Measurements from ENCODE around the gene SARNP. TPM values are rescaled to one million over a fixed set of nuclear protein-coding genes. Genes with fewer than 3 reads are reported as not detected.
"Not testable (repeated sequence)": the region's sequence is repeated elsewhere in the genome, so short reads cannot be mapped to it uniquely, and the experiment has no call there.

SARNP gene, protein sequence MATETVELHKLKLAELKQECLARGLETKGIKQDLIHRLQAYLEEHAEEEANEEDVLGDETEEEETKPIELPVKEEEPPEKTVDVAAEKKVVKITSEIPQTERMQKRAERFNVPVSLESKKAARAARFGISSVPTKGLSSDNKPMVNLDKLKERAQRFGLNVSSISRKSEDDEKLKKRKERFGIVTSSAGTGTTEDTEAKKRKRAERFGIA
- total RNA-seq: 69.9 and 72.7 TPM in 2 replicates

DNA sequence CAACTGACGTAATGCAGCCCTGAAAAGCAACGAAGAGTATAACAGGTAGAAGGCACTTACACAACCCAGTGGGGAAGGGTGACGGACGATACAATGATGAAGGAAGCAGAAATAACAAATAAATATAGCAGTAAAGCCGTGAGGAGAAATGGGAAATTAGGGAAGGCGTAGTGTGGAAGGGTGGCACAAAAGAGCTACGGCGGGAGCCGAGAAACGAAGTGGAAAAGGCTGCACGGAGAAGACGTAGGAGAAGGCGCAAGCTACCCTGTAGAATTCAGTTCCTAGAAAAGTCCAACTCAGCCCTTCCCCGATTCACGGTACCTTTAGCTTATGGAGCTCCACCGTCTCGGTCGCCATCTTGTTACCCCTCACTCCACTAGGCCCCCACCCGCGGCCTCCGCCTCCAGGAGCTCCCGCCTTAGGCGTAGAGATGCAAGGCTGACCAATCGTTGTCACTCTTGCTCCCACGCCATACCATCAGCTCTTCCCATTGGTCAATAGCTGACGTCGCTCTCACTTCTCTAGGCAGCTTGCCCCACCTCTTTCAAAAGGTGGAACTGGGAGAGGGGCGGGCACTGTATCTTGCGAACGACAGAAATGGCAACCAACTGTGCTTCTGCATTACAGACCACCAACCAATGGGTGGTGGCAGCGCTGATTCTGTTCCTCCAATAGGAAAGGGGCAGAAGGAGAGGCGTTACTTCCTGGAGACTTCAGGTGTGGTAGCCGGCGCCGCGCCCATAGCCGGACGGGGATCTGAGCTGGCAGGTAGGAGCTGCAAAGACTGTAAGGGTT is at the start of gene SARNP, which contains the start of gene ORMDL2:
Gene SARNP, minus strand, starts transcription at position 380 of the 795 bp plus-strand sequence. Its CDS starts 23 bp downstream, at position 357.
Gene ORMDL2, plus strand, starts transcription at position 697 of the 795 bp plus-strand sequence. CDS start 959 bp downstream, outside the sequence.
- intact Hi-C loops (cut with micrococcal nuclease): loop anchor here (1.0 to 5.0 kb wide), 17 partner anchors 12 to 910 kb away; partner anchors contain the start of genes ANKRD52, APOF, ATP5F1B and BLOC1S1

DNA sequence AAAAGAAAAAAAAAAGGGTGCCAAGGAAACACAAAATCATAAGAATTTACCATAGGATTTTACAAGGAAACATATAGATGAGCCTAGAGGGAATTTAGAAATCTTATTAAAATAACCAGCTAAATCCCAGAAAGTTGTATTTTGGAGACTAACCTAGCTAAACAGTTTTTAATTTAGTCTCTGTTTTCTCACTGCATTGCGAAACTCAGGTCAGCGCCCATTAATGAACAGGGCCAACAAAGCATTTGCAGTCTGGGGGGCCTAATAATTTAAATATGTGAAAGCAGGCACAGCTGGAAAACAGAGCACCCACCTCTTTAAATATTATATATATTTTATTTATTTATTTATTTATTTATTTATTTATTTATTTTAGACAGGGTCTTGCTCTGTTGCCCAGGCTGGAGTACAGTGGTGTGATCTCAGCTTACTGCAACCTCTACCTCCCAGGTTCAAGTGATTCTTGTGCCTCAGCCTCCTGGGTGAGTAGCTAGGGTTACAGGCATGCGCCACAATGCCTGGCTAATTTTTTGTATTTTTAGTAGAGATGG is 49.0 kb upstream of the SARNP start:
- intact Hi-C loops (cut with micrococcal nuclease): not testable (repeated sequence)

DNA sequence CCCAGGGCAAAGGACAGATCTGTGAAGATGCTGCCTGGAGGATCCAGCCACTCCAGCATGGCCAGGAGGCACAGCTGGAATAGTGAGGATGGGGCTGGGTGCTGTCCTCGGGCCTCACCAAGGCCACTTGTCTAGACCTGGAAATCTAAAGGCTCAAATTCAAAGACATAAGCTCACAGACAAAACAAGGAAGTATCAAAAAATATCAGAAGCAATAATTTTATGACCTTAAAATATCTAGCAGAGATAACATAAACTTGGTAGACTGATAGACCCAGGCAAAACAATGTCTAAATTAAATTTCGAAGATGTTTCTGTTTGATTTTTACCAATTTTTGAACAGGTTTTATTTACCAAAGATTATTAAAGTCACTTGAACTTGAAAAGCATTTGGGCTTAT is 47.8 kb upstream of the SARNP start:
- intact Hi-C loops (cut with micrococcal nuclease): no loop called here

DNA sequence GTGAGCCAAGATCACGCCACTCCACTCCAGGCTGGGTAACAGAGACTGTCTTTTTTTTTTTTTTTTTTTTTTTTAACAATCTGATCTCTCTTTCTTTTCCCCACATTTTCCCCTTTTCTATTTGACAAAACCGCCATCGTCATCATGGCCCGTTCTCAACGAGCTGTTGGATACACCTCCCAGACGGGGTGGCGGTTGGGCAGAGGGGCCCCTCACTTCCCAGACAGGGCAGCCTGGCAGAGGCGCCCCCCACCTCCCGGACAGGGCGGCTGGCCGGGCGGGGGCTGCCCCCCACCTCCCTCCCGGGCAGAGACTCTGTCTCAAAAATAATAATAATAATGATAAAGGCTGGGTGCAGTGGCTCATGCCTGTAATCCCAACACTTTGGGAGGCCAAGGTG is 45.4 kb upstream of the SARNP start:
- intact Hi-C loops (cut with micrococcal nuclease): not testable (repeated sequence)

DNA sequence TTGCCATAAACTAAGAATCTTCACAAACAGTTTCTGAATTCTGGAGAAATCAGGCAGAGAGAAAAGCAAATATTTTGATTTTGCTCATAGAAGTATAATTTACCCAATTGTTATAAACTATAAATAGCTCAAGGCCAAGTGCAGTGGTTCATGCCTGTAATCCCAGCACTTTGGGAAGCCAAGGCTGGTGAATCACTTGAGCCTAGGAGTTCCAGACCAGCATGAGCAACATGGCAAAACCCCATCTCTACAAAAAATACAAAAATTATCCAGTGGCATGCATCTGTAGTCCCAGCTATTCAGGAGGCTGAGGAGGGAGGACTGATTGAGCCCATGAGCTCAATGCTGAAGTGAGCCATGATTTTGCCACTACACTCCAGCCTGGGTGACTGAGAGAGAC is 44.8 kb upstream of the SARNP start:
- intact Hi-C loops (cut with micrococcal nuclease): no loop called here

DNA sequence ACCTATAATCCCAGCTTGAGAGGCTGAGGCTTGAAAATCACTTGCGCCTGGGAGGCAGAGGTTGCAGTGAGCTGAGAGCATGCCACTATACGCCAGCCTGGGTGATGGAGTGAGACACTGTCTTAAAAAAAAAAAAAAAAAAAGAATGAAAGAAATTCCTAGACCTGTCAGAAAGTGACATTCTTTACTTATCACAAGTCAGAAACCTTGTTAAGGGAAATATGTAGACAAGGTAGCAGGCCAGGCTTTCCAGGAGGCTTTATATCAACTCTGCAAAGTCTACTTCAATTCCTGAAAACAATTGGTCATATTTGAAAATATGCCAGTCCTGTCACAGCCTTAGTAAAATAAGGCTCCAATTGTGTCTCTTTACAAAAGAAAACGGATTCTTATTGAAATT is 44.3 kb upstream of the SARNP start:
- intact Hi-C loops (cut with micrococcal nuclease): no loop called here

DNA sequence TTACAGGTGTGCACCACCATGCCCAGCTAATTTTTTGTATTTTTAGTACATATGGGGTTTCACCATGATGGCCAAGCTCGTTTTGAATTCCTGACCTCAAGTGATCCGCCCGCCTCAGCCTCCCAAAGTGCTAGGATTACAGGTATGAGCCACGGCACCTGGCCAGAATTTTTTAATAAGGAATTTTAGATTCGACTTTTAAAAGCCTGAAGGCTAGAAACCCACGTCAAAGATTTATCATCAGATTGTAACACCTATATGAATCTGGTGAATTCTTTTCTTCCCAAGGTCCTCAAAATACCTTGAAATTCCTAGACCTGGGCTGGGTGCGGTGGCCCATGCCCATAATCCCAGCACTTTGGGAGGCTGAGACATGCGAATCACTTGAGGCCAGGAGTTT is 43.9 kb upstream of the SARNP start:
- intact Hi-C loops (cut with micrococcal nuclease): no loop called here

DNA sequence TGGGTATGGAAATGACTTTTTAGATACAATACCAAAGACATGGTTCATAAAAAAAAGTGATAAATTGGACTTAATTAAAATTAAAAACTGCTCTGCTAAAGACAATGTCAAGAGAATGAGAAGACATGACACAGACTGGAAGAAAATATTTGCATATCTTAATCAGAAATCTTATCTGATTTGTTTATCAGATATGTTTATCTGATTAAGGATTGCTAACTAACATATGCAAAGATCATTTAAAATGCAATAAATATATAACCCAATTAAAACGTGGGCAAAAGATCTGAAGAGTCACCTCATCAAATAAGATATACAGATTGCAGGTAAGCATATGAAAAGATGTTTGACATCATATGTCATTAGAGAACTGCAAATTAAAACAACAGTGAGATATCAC is 35.2 kb upstream of the SARNP start:
- intact Hi-C loops (cut with micrococcal nuclease): no loop called here

DNA sequence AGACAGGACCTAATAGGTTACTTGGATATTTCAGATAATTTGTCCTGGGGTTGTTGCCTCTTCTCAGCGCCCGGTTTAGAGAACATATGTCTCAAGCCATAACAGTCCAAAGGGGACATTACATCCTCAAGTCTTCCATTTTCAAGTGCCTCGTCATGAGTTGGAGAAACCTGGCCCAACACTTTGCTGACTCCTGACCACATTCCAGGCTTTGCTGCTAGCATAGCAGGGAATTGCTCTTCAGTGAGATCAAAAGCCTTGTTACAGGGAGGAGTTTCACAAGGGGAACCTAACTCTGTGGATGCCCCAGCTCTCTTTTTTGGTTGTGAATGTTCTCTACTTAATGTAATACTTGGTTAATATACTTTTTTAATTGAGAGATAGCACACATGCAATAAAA is 33.4 kb upstream of the SARNP start:
- intact Hi-C loops (cut with micrococcal nuclease): no loop called here

DNA sequence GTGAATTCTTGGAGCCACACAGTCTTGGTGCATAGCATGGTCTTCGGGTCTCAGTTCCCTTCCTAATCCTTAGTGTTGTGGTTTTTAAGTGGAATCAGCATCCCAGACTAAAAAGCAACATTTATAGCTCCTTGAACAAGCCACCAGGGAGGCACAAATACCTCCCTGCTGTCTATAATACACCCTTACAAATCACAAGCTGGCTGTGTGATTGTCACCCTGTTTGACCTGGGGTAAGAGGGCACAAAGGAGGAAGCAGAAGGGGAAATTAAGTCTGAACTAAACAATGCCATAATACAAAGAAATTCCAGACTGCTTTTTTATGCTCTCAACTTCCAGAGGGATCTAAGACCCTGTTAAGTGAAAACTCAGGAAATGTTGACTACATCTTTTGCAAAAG is 32.9 kb upstream of the SARNP start:
- intact Hi-C loops (cut with micrococcal nuclease): no loop called here

DNA sequence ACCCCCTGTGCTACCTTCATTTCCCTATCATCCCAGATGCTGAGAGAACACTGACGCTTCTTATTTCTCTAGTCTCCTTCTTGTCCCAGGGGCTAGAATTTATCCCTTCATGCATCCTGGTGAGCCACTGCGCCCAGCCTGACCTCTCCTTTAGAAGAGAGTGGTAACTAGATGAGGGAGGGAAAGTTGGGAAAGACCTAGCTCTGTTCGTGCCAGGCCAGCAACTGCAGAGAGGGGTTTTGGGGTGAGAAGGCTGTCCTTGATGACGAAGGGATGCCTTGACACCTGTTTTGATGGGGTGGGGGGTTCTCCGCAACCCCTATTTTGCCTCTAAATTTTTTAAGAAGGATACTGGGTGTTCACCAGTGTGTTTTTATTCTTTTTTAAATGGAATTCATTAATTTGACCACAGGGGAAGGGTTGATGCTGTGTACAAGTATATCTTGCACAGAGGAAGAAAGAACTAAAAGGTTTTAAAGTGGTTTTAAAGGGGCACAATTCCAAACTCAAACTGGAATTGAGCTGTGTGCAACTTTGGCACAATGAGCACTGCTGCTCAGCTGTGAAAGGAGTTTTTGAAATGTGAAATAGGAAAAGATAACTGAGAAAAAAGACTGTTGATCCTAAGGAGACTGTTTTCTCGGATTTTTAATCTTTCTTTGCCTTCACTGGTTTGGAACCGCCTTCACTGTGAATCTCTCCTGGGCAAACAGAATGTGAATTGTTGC is 32.3 kb upstream of the SARNP start:
- intact Hi-C loops (cut with micrococcal nuclease): no loop called here

DNA sequence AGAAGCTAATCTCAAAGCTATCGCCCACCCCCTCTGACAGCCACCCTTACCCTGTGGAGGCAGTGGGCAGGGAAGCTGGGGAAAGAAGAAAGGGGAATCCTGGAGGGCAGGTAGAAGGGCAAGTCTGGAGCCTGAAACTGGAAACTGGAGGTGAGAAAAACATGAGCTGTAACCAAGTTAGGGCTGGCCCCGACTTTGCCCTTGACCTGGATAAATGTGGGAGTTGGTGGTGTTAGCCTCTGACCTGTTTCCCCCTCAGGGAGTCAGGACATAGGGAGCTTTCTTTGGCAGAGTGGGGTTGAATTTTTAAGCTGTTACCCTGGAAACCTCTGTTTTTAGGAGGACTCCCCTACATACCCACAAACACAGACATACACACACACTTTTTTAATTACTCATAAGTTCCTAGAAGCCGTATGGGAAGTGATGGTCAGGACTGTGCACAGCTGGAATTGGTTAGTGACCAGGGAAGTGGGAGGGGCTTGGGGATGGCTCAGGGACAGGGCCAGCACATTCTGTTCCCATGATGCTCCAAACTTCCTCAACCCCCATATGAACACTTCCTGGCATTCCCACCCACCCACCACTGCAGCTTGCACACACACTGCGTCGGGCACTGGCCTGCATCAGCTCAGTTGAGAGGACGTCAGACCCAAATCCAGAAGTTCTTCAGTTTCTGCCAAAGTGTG is 30.2 kb upstream of the SARNP start:
- intact Hi-C loops (cut with micrococcal nuclease): no loop called here

DNA sequence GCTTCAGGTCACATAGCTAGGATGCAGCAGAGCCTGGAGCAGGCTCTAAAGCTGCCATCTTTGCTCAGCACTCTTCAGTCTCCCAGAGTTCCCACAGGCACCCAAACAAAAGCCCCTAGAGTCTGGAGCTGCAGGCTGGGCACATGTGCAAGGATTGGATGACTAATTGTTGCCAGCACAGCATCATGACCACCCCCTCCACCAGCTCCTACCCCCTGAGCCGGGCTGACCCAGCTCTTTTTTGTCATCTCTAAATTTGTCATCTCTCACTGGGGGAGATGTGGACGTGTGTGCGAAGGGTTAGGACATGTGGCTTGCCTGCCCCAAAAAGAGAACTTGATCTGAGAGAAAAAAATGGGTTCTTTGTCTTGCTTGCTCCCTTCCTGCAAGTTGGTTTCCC is 29.5 kb upstream of the SARNP start:
- intact Hi-C loops (cut with micrococcal nuclease): no loop called here

DNA sequence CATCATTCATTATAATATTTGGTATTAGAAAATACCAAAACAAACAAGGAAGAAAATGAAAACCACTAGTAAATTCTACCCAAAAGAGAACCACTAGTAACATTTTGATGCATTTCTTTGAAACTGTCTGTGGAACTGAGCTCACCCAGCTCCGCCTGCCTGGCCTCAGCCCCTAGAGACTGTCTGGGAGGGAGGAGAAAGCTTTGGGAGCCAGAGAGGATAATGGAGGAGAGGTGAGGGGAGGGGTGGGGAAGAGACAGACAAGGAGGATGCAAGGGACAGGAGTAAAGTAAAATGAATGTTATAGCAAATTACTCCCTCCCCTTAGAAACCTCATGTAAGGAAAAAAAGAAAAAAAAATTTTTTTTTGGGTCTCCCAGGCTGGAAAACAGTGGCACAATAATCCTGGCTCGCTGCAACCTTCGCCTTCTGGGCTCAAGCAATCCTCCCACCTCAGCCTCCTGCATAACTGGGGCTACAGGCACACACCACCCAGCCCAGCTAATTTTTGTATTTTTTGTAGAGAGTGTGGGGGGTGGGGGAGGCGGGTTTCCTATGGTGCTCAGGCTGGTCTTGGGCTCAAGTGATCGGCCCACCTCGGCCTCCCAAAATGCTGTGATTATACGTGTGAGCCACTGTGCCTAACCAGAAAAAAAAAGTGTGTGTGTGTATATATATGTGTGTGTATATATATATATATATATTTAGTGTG is 28.4 kb upstream of the SARNP start:
- intact Hi-C loops (cut with micrococcal nuclease): no loop called here

DNA sequence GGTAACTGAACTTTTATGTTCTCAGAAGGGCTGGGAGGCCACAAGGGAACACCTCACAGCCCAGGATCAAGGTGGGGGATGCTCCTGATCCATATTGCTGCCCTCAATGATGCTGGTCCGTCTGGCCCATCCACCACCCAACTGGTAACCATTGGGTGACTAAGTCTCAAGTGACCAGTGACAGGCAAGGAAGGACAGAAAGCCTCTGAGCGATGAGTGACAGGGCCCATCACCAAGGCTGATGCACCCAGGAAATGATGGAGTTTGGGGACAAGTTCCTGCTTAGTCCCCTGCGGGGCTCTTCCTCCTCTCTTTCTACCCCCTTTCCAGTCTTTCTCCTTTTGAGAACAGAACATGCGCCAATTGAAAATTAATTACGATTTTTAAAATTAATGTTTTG is 27.8 kb upstream of the SARNP start:
- intact Hi-C loops (cut with micrococcal nuclease): no loop called here

DNA sequence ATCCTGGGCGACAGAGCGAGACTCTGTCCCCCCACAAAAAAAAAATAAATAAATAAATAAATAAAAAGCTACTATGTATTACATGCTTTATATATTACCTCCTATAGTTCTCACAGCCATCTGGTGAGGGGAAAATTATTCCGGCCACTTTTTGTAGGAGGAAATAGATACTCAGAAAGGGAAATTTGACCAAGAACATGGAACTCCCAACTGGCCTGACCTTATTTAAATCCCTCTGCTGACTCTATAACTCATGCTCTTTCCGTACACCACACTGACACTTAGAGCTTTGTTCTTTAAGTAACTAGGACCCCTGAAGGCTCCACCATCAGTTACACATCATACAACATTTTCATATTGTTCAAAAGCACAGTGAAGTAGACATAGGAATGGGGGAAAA is 27.4 kb upstream of the SARNP start:
- intact Hi-C loops (cut with micrococcal nuclease): no loop called here

DNA sequence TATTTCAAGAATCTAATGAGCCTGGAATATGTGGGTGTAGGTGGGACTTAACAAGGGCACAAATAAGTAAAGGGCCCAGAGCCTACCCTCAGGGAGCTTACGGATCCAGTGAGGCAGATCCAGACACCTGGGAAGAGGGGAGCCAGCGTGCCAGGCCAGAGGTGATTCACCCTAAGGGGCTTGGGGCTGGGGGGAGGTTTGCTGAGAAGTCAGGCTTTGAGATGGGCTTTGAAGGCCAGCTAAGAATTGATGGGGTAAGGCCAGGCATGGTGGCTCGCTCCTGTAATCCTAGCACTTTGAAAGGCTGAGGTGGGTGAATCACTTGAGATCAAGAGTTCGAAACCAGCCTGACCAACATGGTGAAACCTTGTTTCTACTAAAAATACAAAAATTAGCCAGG is 25.9 kb upstream of the SARNP start:
- intact Hi-C loops (cut with micrococcal nuclease): no loop called here

DNA sequence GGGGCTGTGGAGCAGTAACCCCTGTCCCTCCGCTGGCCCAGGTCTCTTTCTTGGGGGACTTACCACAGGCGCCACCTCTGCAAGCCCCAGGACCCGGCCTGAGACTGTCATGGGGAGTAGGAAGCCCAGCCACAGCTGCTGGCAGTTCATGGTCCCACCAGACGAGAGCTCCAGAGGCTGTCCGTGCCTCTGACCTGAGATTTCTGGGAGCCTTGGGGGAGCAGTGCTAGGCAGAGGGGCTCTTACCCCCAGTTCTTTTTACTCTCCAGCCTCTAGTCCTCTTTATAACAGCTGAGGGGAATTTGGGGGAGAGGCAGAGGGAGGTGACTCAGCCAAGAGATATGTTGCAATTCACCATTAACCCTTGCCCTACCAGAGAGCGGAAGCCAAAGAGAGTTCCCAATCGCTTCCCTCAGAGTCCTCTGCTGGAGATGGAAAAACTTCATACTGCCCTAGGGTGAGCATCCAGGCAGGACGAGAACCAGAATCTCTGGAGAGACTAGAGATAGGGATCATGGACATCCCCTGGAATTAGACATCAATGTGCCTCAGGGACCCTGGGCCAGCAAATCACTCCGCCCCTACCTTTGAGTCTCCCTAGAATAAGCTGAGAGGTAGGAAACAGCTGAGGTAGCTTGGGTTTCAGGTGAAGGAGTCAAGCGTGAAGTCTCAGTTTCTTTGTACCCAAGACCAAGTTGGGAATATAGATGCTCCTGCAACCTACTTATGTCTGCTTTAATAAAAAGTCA is 25.3 kb upstream of the SARNP start, which contains the start of gene MMP19:
Gene MMP19, minus strand, starts transcription at position 256 of the 749 bp plus-strand sequence. Its CDS starts 106 bp downstream, at position 150.
- intact Hi-C loops (cut with micrococcal nuclease): no loop called here

DNA sequence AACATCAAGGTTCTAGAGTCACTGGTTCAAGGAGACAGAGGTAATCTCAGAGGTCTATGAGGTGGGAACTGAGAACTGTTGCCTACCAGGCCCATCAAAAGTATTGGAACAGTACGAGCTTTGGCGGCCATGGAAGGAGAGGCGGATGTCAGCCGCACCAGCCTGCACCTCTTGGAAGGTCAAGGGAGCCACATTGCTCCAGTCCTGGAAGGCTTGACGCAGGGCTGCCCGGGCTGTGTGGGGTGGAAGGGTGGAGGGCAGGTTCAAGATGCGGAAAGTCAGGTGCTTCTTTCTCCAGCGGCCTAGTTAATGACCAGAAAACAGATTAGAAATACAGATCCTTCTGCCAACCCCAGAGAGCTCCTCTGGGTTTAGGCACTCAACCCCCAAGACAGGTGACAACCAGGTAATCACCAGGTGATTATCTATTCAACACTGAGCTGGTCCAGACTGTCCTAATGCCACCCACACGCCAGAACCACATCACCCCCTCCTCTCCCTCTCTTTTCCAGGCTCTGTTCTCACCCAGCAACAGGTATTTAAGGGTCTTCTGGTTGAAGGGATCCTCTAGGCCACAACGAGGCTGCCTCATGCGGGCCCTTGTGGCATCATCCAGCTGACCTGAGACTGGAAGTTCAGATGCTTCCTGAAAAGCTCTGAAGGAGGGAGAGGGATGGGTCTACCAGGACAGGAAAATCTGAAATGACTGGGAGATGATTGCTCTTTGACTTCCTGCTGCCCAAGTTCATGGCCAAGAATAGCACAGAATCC is 23.2 kb upstream of the SARNP start:
- intact Hi-C loops (cut with micrococcal nuclease): no loop called here
